ENCODE results near the gene RASA3. TPM values are rescaled to one million over a fixed set of nuclear protein-coding genes. Genes with fewer than 3 reads are reported as not detected.
"Not testable (repeated sequence)": the region's sequence is repeated elsewhere in the genome, so short reads cannot be mapped to it uniquely, and the experiment has no call there.

RASA3 gene
- polyA plus RNA-seq, 4 donors = 10.0 to 14.5 (median 12.6) TPM

GRCh38 chr13:114128624-114129522 lies 3.5 kb downstream of the RASA3 start:
- no peak for DNase-seq (ENCODE audit: low read depth in 4 of 4, low spot score in 3 of 4)

- DNase-seq (ENCODE audit: low read depth in 4 of 4, low spot score in 3 of 4) = no peak
These were observed 4.1 kb downstream of the RASA3 start for GRCh38 chr13:114128348-114128623.

DNA sequence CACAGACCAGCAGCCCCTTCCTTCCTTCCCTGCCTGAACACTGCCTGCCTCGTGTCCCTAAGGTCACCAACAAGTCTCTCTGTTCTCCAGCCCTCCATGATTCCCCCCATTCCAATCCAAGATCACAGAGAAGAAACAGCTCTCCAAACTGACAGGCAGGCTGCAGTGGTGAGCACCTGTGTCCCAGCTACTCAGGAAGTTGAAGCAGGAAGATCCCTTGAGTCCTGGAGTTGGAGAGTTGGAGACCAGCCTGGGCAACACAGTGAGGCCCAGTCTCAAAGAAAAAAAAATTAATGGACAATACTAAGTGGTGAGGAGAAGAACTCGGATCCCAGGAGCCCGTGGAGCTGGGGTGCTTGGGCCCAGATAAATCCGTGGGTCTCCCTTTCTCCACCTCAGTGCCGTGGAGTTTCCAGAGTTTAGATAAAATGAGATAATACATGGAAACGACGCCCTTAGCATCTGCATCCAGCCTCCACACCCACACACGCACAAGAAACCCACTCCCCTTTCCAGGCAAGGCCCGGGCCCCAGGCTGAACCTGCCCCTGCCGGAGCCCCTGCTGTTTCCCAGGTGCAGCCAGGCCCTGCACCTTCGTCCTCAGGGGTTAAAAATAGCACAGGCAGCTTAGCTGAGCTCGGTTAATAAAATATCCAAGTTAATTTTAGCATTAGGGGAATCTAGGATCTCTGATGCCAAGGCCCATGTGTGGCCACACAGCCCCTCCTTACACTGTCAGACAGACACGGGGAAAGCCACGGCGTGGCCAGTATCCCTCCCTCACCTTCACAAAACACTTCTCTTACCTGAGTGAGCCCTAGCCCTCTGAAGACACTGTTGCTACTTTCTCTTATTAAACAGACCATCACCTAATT lies 4.7 kb downstream of the RASA3 start:
- DNase-seq (ENCODE audit: low read depth in 4 of 4, low spot score in 3 of 4) = no peak

DNA sequence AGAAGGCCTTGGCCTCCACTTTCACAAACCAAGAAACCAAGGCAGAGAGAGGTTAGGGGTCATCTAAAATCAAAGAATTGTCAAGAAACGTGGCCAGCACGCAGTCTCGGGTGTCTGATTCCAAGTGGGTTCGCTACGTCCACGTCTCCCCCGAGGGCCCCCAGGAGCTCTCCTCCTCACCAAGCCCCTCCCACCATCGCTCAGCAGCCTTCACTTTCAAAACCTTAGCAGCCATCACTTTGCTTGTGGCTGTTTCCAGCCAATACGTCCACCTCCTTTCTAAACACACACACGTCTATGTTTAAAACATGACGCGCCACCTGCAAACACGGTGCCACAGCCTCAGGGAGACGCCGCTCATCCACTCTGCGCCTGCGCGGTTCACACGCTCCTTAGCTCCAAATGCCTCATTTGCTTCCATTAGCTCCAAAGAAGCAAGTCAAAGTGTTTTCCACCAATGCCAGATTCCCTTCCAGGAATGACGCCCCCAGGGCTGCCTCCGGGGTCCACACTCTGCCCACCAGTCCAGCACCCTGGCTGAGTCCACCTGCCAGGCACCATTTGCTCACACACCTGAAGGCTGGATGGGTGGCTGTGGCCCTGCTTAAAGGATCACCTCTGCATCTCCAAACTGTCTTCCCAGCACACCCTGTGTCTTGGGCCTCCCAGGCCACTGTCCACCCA lies 5.5 kb downstream of the RASA3 start:
- DNase-seq (ENCODE audit: low read depth in 4 of 4, low spot score in 3 of 4) = no peak

DNA sequence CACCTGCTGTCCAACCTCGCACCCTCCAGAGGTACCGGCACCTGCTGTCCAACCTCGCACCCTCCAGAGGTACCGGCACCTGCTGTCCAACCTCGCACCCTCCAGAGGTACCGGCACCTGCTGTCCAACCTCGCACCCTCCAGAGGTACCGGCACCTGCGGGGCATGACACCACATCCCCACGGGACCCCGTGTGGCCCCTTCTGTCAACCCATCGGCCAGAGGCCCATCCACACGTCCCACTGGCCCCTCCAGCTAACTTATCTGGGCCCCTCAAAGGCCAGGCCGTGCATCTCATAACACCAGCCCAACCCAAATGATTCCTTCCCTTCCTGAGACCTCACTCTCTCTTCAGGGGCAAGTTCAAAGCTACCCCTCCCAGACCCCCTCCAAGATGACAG lies 6.3 kb downstream of the RASA3 start:
- DNase-seq (ENCODE audit: low read depth in 4 of 4, low spot score in 3 of 4) = not testable (repeated sequence)

DNA sequence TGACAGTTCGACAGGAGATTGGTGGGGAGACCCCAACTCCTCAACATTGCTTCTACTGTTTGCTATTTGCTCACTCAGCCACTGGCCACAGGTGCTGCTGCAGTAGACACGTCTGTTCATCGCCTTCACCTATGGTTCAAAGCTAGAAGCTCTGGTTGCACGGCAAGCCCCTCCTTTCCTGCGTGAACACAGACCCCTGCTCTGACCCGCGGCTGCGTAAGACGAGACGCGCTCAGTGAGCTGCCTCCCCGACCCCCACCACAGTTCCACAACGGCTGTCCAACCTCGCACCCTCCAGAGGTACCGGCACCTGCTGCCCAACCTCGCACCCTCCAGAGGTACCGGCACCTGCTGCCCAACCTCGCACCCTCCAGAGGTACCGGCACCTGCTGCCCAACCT lies 6.8 kb downstream of the RASA3 start:
- DNase-seq (ENCODE audit: low read depth in 4 of 4, low spot score in 3 of 4) = no peak

GRCh38 chr13:114124921-114125320 lies 7.5 kb downstream of the RASA3 start:
- DNase-seq (ENCODE audit: low read depth in 4 of 4, low spot score in 3 of 4) = no peak

DNA sequence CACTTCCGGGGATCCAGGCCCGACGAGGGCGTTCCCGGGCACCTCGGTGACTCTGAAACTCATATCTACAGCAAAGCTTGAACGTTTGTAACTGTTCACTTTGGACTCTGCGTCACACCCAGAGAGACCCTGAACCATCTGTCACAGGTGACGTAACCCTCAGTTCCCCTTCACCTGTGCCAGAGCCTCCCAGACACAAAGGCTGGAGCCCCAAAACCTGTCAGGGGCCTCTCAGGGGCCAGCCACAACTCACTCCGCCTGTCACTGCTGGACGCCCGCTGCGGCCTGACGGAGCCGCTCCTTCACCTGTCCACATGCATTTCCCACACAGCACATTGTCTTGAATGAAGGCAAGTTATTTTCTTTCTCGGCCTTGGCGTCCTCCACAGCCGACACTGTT lies 8.0 kb downstream of the RASA3 start:
- no peak for DNase-seq (ENCODE audit: low read depth in 4 of 4, low spot score in 3 of 4)

DNA sequence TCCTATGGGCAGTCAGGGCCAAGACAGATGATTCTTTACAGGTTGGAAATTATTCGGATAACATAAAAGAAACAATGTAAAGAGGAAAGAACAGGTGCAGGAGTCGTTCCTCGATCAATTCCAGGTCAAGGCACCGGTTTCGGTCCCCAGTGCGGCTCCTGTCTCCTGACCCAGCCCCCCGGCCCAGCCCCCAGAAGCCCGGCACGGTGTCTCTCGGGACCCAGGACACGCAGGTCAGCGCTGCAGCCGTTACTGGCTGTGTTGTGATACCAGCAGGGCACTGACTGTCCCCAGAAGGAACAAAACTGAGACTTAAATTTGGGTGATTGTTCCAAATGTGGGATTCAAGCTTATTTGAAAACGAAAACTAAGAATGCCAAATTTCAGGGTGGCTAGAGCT lies 8.5 kb downstream of the RASA3 start:
- DNase-seq (ENCODE audit: low read depth in 4 of 4, low spot score in 3 of 4) = no peak

DNA sequence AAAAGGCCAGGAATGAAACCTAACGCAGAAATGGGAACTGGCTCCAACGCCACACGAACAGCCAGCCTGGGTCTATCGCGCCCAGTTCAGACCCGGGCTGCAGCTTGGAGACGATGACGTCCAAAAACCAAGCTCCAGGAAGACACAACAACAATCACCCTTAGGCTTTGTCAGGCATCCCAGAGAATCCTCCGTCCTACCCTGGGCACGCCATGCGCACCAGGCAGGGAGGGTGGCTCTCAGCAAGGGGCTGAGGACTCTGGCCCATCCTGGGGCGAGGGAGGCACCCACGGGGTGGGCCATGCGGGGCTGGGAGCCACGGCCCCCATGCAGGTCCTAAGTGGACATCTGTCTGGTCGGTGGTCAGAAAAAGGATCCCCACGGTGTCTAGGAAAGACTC lies 9.0 kb downstream of the RASA3 start:
- DNase-seq (ENCODE audit: low read depth in 4 of 4, low spot score in 3 of 4) = no peak

- no peak for DNase-seq (ENCODE audit: low read depth in 4 of 4, low spot score in 3 of 4)
These were observed 9.7 kb downstream of the RASA3 start for GRCh38 chr13:114122591-114123211.

- no peak for DNase-seq (ENCODE audit: low read depth in 4 of 4, low spot score in 3 of 4)
These were observed 10.3 kb downstream of the RASA3 start for GRCh38 chr13:114122127-114122511.

DNA sequence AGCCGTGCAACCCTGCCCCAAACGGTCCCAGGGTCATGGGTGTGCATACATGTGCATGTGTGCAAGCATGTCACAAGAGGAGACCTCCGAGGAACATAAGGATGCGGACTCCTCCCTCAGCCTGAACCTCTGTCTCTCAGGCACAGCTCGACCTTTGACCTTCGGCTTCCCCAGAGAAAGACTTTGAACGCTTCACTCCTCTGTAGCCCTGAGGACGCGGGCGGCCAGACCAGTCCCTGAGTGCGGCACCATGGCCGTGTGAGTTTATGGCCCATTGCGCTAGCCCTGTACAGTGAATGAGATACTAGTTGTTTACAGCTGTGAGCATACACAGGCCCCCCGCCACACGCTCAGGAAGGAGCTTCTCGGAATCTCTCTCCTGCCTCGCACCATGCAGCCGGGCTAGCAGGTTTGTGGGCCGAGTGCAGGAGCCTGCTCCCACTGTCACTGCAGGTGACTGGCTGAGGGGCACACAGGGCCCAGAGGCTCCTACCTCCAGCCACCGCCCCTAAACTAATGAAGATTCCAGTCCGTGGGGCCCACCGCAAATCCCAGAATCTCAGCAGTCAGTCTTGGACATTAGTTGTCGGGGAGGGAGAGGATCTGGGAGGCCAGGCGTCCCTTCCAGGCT lies 10.8 kb downstream of the RASA3 start:
- no peak for DNase-seq (ENCODE audit: low read depth in 4 of 4, low spot score in 3 of 4)

DNA sequence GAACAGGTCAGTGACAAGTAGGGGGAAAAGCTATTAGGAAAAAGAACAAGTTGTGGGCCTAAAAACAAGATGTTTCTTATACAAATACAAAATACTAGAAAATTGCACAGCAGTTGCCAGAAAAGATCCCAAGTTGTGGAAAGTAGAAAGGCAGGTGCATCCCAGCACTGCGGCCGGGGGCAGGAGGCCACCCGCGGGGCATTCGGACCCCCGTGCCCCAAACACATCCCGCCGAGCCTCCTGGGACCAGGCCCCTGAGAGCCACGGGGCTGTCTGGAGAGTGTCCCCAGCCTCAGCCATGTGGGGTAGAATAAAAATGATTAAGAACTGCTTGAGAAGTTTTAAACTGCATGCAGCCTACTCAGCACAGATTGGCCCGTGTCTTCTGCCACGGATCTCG lies 11.4 kb downstream of the RASA3 start:
- DNase-seq (ENCODE audit: low read depth in 4 of 4, low spot score in 3 of 4) = no peak

GRCh38 chr13:114120591-114121011 lies 11.8 kb downstream of the RASA3 start:
- no peak for DNase-seq (ENCODE audit: low read depth in 4 of 4, low spot score in 3 of 4)

GRCh38 chr13:114119196-114119595 lies 13.2 kb downstream of the RASA3 start:
- peak in 1 of 4 donors; percentile 79 for DNase-seq (ENCODE audit: low read depth in 4 of 4, low spot score in 3 of 4)

DNA sequence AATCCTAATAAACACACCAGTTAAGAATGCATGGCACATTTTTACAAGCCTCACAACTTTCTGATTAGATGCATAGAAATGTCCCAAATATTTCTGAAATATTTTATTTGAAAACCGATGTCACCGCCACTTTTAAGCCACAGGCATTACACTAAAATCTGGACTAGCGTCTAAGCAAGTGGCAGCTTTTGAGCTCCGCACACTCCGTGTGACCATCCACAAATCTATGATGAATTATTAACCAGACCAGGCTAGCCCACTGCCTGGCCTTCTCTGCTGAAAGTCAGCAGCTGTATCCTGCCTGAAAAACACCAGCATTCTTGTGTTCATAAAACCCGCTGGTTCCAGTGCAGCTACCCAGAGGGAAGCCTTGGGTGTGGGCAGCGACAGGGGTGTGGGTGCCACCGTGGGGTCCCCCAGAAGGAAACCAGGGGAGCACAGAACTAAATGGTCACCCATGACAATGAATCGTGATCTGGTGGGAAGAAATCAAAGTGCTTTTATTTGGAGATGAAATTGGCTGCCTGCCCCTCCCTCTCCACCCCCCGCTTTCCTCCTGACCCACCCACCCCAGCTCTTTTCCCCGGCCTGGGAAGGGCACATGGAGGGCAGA lies 13.8 kb downstream of the RASA3 start:
- DNase-seq (ENCODE audit: low read depth in 4 of 4, low spot score in 3 of 4) = no peak

- DNase-seq (ENCODE audit: low read depth in 4 of 4, low spot score in 3 of 4) = no peak
These were observed 14.3 kb downstream of the RASA3 start for GRCh38 chr13:114118086-114118485.

GRCh38 chr13:114117341-114117874 lies 15.0 kb downstream of the RASA3 start:
- not testable (repeated sequence) for DNase-seq (ENCODE audit: low read depth in 4 of 4, low spot score in 3 of 4)

GRCh38 chr13:114116734-114117133 lies 15.7 kb downstream of the RASA3 start:
- DNase-seq (ENCODE audit: low read depth in 4 of 4, low spot score in 3 of 4) = no peak
